Keratinocyte (primary cell): Measurements from ENCODE around the gene SOST.

Experiments
- CTCF ChIP-seq, 3 experiments: IDR thresholded peaks in 1 of 3; conservative IDR thresholded peaks in 1 of 3; optimal IDR thresholded peaks in 1 of 3; 2 replicates in 2 of 3; 3 replicates in 1 of 3; pipeline versions ENCODE3 to v1.5.1; 2011; ENCODE audit warnings: low read length in 3 of 3, mild to moderate bottlenecking in 3 of 3, moderate library complexity in 2 of 3, control low read depth in 1 of 3, inconsistent platforms in 1 of 3; ENCODE audit not compliant: insufficient read depth in 2 of 3; ENCODE audit errors: extremely low read depth in 1 of 3
- EZH2 ChIP-seq: IDR thresholded peaks from one replicate; pipeline ENCODE4 v1.6.1; 2012; ENCODE audit warnings: inconsistent platforms, mild to moderate bottlenecking, low read length, moderate library complexity

GRCh38 chr17:43778337-43779144 is 19.9 kb upstream of the SOST start, which contains the start of gene DUSP3:
- TF ChIP-seq CTCF (optimal IDR thresholded peaks at IDR 0.05 in 1 of 3, IDR thresholded peaks at IDR 0.05 in 1 of 3, conservative IDR thresholded peaks at IDR 0.05 in 1 of 3; ENCODE audit: extremely low read depth in 1 of 3, insufficient read depth in 2 of 3, low read length in 3 of 3) (no peak), EZH2 (no peak)
